Fibroblast of the aortic adventitia (primary cell): ENCODE data around the gene FLOT1. TPM values are rescaled to one million over a fixed set of nuclear protein-coding genes. Genes with fewer than 3 reads are reported as not detected.

Experiments used
- DNase-seq: peaks from one replicate; pipeline ENCODE4 v3.0.0-alpha.2; 2010; ENCODE audit warnings: low read depth
- H3K4me3 ChIP-seq: 2 replicates; pipeline ENCODE4 v1.5.1; 2011; ENCODE audit warnings: low read depth, mild to moderate bottlenecking, control low read depth, low read length, moderate library complexity
- total RNA-seq: library from RNA; depleted of rRNA; stranded (reverse); fragments of >200 nt; gene quantifications from 2 replicates; pipeline ENCODE4 v1.2.3, GENCODE V29; 2012; ENCODE audit warnings: low replicate concordance
- TF ChIP-seq, protein P1 (sequence below): IDR thresholded peaks from 2 replicates; pipeline ENCODE4 v1.5.1; 2011; ENCODE audit warnings: mild to moderate bottlenecking, low read length, control low read depth, inconsistent platforms; ENCODE audit not compliant: insufficient read depth

The FLOT1 gene
- total RNA-seq, 1 donor: 109 TPM

DNA sequence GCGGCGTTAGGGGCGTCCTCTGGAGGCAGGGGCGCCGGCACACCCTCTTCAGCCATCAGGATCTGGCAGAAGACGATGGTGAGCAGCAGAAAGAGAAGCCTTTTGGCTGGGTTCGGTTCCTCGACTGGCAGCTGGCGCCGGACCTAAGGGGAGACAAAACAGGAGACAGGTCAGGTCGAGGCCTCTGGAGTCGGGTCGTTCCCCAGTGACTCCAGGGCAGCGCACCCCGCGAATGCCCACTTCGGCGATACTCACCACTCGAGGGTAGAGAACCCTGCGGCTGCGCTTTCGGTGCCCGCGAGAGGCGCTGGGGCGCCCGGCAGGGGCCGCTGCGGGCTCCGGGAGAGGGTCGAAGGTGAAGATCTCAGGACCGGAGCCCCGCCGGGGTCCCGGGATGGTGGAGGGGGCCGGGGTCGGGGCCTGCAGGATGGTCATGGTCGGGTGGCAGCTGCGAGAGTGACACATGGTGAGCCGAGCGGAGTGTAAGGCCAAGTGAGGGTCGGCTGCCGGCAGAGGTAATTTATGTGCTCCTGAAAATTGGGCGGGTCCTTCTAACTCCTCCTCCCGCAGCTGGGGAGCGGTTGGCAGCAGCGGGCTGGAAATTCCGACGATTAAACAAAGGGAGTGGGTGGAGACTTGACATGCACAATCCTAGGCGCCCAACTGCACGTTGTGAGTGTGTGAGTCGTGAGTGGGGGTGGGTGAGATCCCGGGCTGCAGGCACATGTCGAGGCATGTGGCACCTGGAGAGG, 1.7 kb upstream of the FLOT1 start, which contains the start of gene IER3:
TSS of gene IER3 (minus strand) at position 494 of the 752 bp plus-strand sequence. CDS start at position 465, 29 bp downstream.
- H3K4me3 ChIP-seq: peak within 1 kb of the TSS; percentile 95
- TF ChIP-seq, protein P1, sequence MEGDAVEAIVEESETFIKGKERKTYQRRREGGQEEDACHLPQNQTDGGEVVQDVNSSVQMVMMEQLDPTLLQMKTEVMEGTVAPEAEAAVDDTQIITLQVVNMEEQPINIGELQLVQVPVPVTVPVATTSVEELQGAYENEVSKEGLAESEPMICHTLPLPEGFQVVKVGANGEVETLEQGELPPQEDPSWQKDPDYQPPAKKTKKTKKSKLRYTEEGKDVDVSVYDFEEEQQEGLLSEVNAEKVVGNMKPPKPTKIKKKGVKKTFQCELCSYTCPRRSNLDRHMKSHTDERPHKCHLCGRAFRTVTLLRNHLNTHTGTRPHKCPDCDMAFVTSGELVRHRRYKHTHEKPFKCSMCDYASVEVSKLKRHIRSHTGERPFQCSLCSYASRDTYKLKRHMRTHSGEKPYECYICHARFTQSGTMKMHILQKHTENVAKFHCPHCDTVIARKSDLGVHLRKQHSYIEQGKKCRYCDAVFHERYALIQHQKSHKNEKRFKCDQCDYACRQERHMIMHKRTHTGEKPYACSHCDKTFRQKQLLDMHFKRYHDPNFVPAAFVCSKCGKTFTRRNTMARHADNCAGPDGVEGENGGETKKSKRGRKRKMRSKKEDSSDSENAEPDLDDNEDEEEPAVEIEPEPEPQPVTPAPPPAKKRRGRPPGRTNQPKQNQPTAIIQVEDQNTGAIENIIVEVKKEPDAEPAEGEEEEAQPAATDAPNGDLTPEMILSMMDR: peak; percentile 70
- DNase-seq: peak; percentile 94

DNA sequence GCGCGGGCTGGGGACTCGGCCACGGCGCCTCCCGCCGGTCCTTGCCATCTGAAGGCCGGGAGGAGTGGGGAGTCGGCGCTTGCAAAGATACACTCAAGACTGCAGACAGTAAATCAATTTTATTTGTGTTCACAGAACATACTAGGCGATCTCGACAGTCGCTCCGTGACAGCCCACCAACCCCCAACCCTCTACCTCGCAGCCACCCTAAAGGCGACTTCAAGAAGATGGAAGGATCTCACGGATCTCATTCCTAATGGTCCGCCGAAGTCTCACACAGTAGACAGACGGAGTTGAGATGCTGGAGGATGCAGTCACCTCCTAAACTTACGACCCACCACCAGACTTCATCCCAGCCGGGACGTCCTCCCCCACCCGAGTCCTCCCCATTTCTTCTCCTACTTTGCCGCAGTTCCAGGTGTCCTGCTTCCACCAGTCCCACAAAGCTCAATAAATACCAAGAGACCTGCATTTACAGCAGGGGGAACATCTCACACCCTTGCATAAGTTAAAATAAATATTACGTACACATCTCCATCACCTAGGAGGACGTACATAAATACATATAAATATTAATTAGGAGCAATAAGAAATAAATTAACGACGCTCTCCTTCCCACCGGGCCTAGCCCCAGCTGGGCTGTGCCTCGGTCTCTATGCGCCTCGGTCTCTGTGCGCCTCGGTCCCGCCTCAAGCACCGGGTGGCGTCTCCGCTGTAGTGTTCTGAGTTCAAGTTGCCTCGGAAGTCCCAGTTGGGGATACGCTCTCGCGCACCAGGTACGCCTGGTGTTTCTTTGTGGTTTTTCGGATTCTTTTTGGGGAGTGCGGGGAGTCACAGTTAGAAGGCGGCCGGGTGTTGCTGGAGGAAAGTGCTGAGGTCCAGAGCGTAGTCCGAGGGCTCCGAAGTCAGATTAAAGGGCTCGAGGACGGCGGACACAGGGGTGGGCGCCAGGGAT, 889 bp upstream of the FLOT1 start:
- peak overlapping the region; percentile 95 for H3K4me3 ChIP-seq
- TF ChIP-seq, protein P1: no peak
- peak; percentile 45 for DNase-seq

DNA sequence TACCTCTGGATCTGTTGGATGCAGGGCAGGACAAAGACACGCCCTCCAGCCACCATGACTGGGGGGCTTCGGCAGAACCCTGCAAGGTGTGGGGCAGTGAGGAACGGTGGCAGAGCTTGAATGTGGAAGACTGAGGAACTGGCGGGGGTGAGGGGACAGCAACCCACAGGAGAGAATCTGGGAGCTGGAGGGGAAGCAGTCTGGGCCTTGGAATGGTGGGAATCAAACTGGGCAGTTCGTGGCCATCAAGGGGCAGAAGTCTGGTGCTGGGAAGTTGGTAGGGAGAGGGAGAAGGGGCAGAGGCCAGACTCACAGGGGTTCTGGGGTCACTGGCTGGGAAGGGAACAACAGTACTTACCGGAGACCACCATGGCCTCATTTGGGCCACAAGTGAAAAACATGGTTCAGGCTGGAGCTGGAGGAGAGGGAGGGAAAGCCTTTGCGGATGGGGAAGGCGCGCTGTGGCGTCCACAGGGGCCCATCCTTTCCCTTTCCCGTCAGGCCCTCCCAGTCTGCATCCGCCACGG, 635 bp downstream of the FLOT1 start:
- peak overlapping the region; percentile 95 for H3K4me3 ChIP-seq
- DNase-seq: no peak
- TF ChIP-seq, protein P1: no peak

DNA sequence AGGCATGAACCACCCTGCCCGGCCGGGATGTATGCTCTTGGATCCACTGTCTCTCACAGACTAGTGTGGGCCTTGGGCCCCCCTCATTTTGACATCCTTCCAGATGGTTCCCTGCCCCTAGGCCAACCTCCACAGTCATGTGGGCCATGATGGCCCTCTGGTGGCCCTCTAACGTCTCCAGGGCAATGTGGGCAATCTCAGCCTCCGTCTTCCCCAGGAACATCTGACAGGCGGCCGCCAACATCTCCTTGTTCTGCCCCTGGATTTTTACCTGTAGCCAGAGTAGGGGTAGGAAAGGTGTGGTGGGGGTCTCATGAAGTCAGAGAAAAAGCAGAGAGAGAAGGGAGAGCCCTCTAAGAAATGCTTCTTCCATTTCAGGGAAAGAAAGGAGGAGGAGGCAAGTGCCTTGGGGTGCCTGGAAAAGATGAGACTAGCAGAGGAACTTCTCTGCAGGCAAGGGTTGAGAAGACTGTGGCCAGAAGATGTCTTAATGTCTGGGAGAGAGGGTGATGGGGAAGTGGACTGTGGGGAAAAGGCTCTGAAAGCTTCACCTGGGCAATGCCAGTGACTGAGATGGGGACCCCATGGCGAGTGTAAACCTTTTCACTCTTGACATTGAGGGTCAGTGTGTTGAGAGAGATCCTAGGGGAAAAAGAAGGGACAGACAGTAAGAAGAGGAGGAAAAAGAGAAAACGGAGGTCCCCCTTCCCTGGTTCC, 1.3 kb downstream of the FLOT1 start:
- TF ChIP-seq, protein P1: no peak
- H3K4me3 ChIP-seq: peak overlapping the region; percentile 95
- DNase-seq: no peak

DNA sequence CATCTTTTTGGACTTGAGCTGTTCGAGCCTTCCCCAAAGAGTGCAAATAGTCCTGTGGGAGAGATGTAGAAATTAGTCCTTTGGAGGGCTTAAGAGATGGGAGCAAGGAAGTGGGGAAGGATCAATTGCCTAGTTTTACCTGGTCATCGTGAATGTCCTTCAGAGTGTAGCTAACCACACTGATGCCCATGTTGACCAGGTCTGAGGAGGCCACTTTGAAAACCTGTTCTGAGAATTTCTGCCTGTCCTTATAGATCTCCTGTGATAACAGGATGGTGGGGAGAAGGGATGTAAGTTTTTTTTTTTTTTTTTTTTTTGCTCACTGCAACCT, 2.0 kb downstream of the FLOT1 start:
- no peak overlapping the region for H3K4me3 ChIP-seq
- no peak for DNase-seq
- TF ChIP-seq, protein P1: no peak

DNA sequence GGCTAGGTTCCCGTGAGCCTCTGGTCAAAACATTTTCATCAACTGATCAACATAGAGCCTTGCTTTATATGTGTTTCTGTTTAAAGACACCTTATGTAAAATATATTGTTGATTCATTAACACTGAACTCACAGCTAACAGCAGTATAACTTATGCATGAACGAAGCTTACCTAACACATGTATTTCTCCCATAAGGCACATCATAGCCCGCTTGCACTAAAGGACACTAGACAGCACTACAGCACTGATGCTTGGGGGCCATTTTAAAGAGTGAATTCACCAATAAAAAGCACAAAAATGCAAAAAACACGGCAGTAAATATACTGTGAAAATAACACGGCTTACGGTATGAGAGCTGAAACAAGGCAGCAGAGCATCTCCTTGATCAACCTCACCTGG, 4.0 kb downstream of the FLOT1 start:
- TF ChIP-seq, protein P1: no peak

More for the DNA sequence above, 4.0 kb downstream of the FLOT1 start:
- H3K4me3 ChIP-seq: no peak overlapping the region
- no peak for DNase-seq
